ENCODE measurements around the gene PRRT1.

PRRT1 gene

DNA sequence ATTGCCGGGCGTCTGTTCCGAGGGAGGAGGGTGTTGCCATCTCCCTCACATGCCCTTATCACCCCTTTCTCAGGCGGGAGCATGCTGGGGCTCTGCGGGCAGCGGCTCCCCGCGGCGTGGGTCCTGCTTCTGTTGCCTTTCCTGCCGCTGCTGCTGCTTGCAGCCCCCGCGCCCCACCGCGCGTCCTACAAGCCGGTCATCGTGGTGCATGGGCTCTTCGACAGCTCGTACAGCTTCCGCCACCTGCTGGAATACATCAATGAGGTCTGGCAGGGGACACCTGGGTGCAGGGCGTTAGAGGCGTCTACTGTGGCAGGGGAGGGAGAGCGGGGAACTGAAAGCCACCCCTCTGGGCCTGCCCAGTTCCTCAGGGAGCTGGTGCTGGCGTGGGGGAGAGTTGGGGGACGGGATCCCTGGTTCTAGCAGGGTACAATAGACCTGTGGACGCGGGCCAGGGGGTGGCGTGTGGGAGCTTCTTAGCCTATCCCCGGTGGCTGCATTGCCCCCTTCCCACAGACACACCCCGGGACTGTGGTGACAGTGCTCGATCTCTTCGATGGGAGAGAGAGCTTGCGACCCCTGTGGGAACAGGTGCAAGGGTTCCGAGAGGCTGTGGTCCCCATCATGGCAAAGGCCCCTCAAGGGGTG lies 2.9 kb upstream of the PRRT1 start:
- H3K4me1 ChIP-seq (ENCODE audit: control insufficient read depth in 1 of 2, insufficient read depth in 2 of 2, low read length in 2 of 2) = peaks cover 10 to 13% of the 10 kb centered on the region in 2 experiments
- H4K8ac ChIP-seq (ENCODE audit: low read depth, low read length) = peak overlapping the region; percentile 87
- H2BK120ac ChIP-seq (ENCODE audit: insufficient read depth, low read length, poor library complexity) = peak overlapping the region; percentile 70
- peak; percentile 41 to 68 for DNase-seq
- H3K4me3 ChIP-seq (ENCODE audit: low read depth, low read length) = peak overlapping the region; percentile 82
- peak overlapping the region; percentile 75 for H3K4ac ChIP-seq (ENCODE audit: low read depth, low read length)
- H3K4me2 ChIP-seq (ENCODE audit: low read length) = peak overlapping the region; percentile 96
- no peak overlapping the region for H3K23ac ChIP-seq (ENCODE audit: low read length)
- H3K27me3 ChIP-seq (ENCODE audit: insufficient read depth, low read length) = peaks cover 20% of the 10 kb centered on the region
- no CpG with 5 or more reads among the region's 34 CpGs for WGBS (ENCODE audit: extremely low coverage, insufficient coverage, insufficient read length)
- H3K9ac ChIP-seq (ENCODE audit: low read length) = peak overlapping the region; percentile 74
- peaks cover 19% of the 10 kb centered on the region for H3K79me1 ChIP-seq (ENCODE audit: low read length)
- peaks cover 14% of the 10 kb centered on the region for H3K79me2 ChIP-seq (ENCODE audit: control insufficient read depth, insufficient read depth, low read length, poor library complexity)
- H3K14ac ChIP-seq (ENCODE audit: low read length) = peak overlapping the region; percentile 89
- H2BK5ac ChIP-seq (ENCODE audit: low read depth, low read length, poor library complexity) = no peak overlapping the region
- peak overlapping the region; percentile 59 for H2AK5ac ChIP-seq (ENCODE audit: low read length)
- H3K27ac ChIP-seq (ENCODE audit: low read depth, low read length) = peak overlapping the region; percentile 46
- peak overlapping the region; percentile 85 for H3K18ac ChIP-seq (ENCODE audit: low read length)
- peak overlapping the region; percentile 17 for H2BK12ac ChIP-seq (ENCODE audit: low read length)
- no peaks in the 10 kb centered on the region for H3K9me3 ChIP-seq (ENCODE audit: insufficient read depth, low read depth, low read length)
- H4K12ac ChIP-seq (ENCODE audit: low read depth, low read length) = peak overlapping the region; percentile 84
- peaks cover 20 to 23% of the 10 kb centered on the region in 2 experiments for H3K36me3 ChIP-seq (ENCODE audit: control insufficient read depth in 1 of 2, insufficient read depth in 2 of 2, low read length in 2 of 2)
- H2AFZ ChIP-seq (ENCODE audit: insufficient read depth, low read length, poor library complexity) = peak overlapping the region; percentile 96
- peak overlapping the region; percentile 81 for H4K91ac ChIP-seq (ENCODE audit: low read depth, low read length)

- H4K12ac ChIP-seq (ENCODE audit: low read depth, low read length) = peak within 1 kb of the TSS; percentile 91
- peak within 1 kb of the TSS; percentile 78 for H3K9ac ChIP-seq (ENCODE audit: low read length)
- peak within 1 kb of the TSS; percentile 75 for H3K27ac ChIP-seq (ENCODE audit: low read depth, low read length)
- peak within 1 kb of the TSS; percentile 75 for H3K4ac ChIP-seq (ENCODE audit: low read depth, low read length)
- peak within 1 kb of the TSS; percentile 96 for H3K4me2 ChIP-seq (ENCODE audit: low read length)
- H2BK12ac ChIP-seq (ENCODE audit: low read length) = peak within 1 kb of the TSS; percentile 32
- WGBS (ENCODE audit: extremely low coverage, insufficient coverage, insufficient read length) = no CpG with 5 or more reads among the region's 52 CpGs
- peaks cover 2% of the 10 kb centered on the region for H3K9me3 ChIP-seq (ENCODE audit: insufficient read depth, low read depth, low read length)
- peak within 1 kb of the TSS; percentile 84 for H4K91ac ChIP-seq (ENCODE audit: low read depth, low read length)
- H3K14ac ChIP-seq (ENCODE audit: low read length) = peak within 1 kb of the TSS; percentile 89
- peak within 1 kb of the TSS; percentile 59 for H2AK5ac ChIP-seq (ENCODE audit: low read length)
- H2BK120ac ChIP-seq (ENCODE audit: insufficient read depth, low read length, poor library complexity) = peak within 1 kb of the TSS; percentile 84
- H3K18ac ChIP-seq (ENCODE audit: low read length) = peak within 1 kb of the TSS; percentile 86
- H3K4me3 ChIP-seq (ENCODE audit: low read depth, low read length) = peak within 1 kb of the TSS; percentile 82
- peaks cover 10 to 13% of the 10 kb centered on the region in 2 experiments for H3K4me1 ChIP-seq (ENCODE audit: control insufficient read depth in 1 of 2, insufficient read depth in 2 of 2, low read length in 2 of 2)
- H3K79me1 ChIP-seq (ENCODE audit: low read length) = peaks cover 19% of the 10 kb centered on the region
- DNase-seq = peak; percentile 38 to 58
- H3K27me3 ChIP-seq (ENCODE audit: insufficient read depth, low read length) = peaks cover 20% of the 10 kb centered on the region
- peaks cover 20 to 23% of the 10 kb centered on the region in 2 experiments for H3K36me3 ChIP-seq (ENCODE audit: control insufficient read depth in 1 of 2, insufficient read depth in 2 of 2, low read length in 2 of 2)
- H3K79me2 ChIP-seq (ENCODE audit: control insufficient read depth, insufficient read depth, low read length, poor library complexity) = peaks cover 14% of the 10 kb centered on the region
- peak within 1 kb of the TSS; percentile 87 for H2BK5ac ChIP-seq (ENCODE audit: low read depth, low read length, poor library complexity)
- H4K8ac ChIP-seq (ENCODE audit: low read depth, low read length) = peak within 1 kb of the TSS; percentile 87
- H2AFZ ChIP-seq (ENCODE audit: insufficient read depth, low read length, poor library complexity) = peak within 1 kb of the TSS; percentile 96
- no peak within 1 kb of the TSS for H3K23ac ChIP-seq (ENCODE audit: low read length)
Observed at GRCh38 chr6:32153564-32154513, 2.1 kb upstream of the PRRT1 start, which contains the start of gene PPT2. TSS of gene PPT2 (plus strand) at chr6:32154141. CDS start at chr6:32154595, 454 bp downstream.

DNA sequence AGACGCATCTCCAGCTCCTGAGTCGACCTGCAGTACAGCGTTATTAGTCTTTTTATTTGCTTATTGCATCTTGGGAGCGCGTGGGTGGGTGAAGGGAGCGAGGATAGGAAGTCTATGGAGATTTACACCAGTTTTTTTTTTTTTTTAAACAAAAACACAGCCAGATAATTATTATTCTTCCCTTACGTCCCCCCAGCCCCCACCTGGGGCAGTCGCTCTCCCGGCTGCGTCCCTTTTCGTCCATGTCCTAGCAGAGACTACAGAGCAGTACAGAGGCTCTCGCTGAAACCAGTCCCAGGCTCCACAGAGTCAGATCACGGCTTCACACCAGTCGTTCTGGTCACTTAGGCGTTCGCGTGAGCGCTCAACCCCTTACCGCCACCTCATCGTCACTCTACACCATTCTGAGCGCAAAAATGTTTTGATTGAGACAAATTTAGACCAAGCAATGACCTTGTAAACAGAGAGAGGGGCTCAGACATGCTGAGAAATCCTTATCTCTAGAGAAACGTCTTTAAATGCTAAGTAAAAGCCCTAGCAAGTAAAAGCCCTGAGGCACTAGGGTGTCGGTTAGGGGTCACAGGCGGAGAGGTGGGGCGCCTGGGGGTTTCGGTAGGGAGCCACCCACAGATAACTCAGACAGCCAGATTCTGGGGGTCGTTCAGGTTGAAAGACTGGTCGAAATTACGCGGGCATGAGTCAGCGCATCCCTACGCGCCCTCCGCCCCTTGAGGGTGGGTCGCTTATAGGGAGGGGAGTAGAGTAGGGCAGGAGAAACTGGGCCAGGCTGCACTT lies 1.2 kb upstream of the PRRT1 start:
- H3K9ac ChIP-seq (ENCODE audit: low read length) = peak overlapping the region; percentile 43
- peaks cover 3% of the 10 kb centered on the region for H3K9me3 ChIP-seq (ENCODE audit: insufficient read depth, low read depth, low read length)
- peak overlapping the region; percentile 87 for H2BK5ac ChIP-seq (ENCODE audit: low read depth, low read length, poor library complexity)
- peak overlapping the region; percentile 91 for H4K12ac ChIP-seq (ENCODE audit: low read depth, low read length)
- H3K4me1 ChIP-seq (ENCODE audit: control insufficient read depth in 1 of 2, insufficient read depth in 2 of 2, low read length in 2 of 2) = peaks cover 10 to 13% of the 10 kb centered on the region in 2 experiments
- peak overlapping the region; percentile 84 for H4K91ac ChIP-seq (ENCODE audit: low read depth, low read length)
- peak overlapping the region; percentile 82 for H3K4me3 ChIP-seq (ENCODE audit: low read depth, low read length)
- H2AFZ ChIP-seq (ENCODE audit: insufficient read depth, low read length, poor library complexity) = peak overlapping the region; percentile 71
- peaks cover 14% of the 10 kb centered on the region for H3K79me2 ChIP-seq (ENCODE audit: control insufficient read depth, insufficient read depth, low read length, poor library complexity)
- H2BK12ac ChIP-seq (ENCODE audit: low read length) = peak overlapping the region; percentile 32
- peaks cover 19% of the 10 kb centered on the region for H3K79me1 ChIP-seq (ENCODE audit: low read length)
- H2BK120ac ChIP-seq (ENCODE audit: insufficient read depth, low read length, poor library complexity) = peak overlapping the region; percentile 84
- no CpG with 5 or more reads among the region's 35 CpGs for WGBS (ENCODE audit: extremely low coverage, insufficient coverage, insufficient read length)
- peak overlapping the region; percentile 86 for H3K18ac ChIP-seq (ENCODE audit: low read length)
- H2AK5ac ChIP-seq (ENCODE audit: low read length) = no peak overlapping the region
- DNase-seq = peak in 1 of 2 donors; percentile 37
- H3K14ac ChIP-seq (ENCODE audit: low read length) = peak overlapping the region; percentile 87
- peaks cover 18 to 20% of the 10 kb centered on the region in 2 experiments for H3K36me3 ChIP-seq (ENCODE audit: control insufficient read depth in 1 of 2, insufficient read depth in 2 of 2, low read length in 2 of 2)
- peak overlapping the region; percentile 37 for H3K27ac ChIP-seq (ENCODE audit: low read depth, low read length)
- peak overlapping the region; percentile 81 for H4K8ac ChIP-seq (ENCODE audit: low read depth, low read length)
- H3K4ac ChIP-seq (ENCODE audit: low read depth, low read length) = peak overlapping the region; percentile 38
- peak overlapping the region; percentile 96 for H3K4me2 ChIP-seq (ENCODE audit: low read length)
- no peak overlapping the region for H3K23ac ChIP-seq (ENCODE audit: low read length)
- H3K27me3 ChIP-seq (ENCODE audit: insufficient read depth, low read length) = peaks cover 20% of the 10 kb centered on the region

All from trophoblast cell (in vitro differentiated cells and primary cell).